HepG2 (cell line): ENCODE results near the gene CRNKL1. TPM values are rescaled to one million over a fixed set of nuclear protein-coding genes. Genes with fewer than 3 reads are reported as not detected.

Experiments
- CENPT ChIP-seq: sonication (generic); formaldehyde crosslinking; IDR thresholded peaks from 2 replicates; pipeline ENCODE4 v1.8.0; 2022; ENCODE audit warnings: low read depth, mild to moderate bottlenecking, moderate library complexity, missing genetic modification reagents
- ELF3 ChIP-seq: IDR thresholded peaks from 2 replicates; pipeline ENCODE4 v1.6.1; 2016; ENCODE audit warnings: missing genetic modification reagents, missing compliant biosample characterization
- FOXC1 ChIP-seq: sonication (generic); formaldehyde crosslinking; IDR thresholded peaks from 2 replicates; pipeline ENCODE4 v1.8.0; 2022; ENCODE audit warnings: mild to moderate bottlenecking, missing genetic modification reagents, borderline replicate concordance
- GATA4 ChIP-seq: sonication (generic); IDR thresholded peaks from 2 replicates; pipeline ENCODE4 v1.6.1; 2016; ENCODE audit warnings: antibody characterized with exemption, low read depth, borderline replicate concordance
- HOXA3 ChIP-seq: sonication (generic); formaldehyde crosslinking; IDR thresholded peaks from 2 replicates; pipeline ENCODE4 v1.5.0; 2020; ENCODE audit warnings: missing genetic modification reagents
- MXD1 ChIP-seq: sonication (generic); formaldehyde crosslinking; IDR thresholded peaks from 2 replicates; pipeline ENCODE4 v1.4.0; 2020; ENCODE audit warnings: mild to moderate bottlenecking, missing genetic modification reagents
- POLR2G ChIP-seq: fragments of 200-400 bp; formaldehyde crosslinking; IDR thresholded peaks from 2 replicates; pipeline ENCODE4 v1.6.1; 2018; ENCODE audit warnings: mild to moderate bottlenecking, low read depth, low read length, moderate library complexity
- PRPF4 ChIP-seq: fragments of 200-400 bp; formaldehyde crosslinking; IDR thresholded peaks from 2 replicates; pipeline ENCODE4 v1.6.1; 2016; ENCODE audit warnings: low read length, low read depth; ENCODE audit not compliant: poor library complexity, severe bottlenecking
- RAD51 ChIP-seq: fragments of 450-650 bp; IDR thresholded peaks from 2 replicates; pipeline ENCODE4 v1.6.1; 2016; ENCODE audit warnings: borderline replicate concordance
- REPIN1 ChIP-seq: sonication (generic); formaldehyde crosslinking; IDR thresholded peaks from 2 replicates; pipeline ENCODE4 v1.8.0; 2022; ENCODE audit warnings: missing genetic modification reagents, low read depth, mild to moderate bottlenecking, borderline replicate concordance
- RFXAP ChIP-seq: sonication (generic); formaldehyde crosslinking; IDR thresholded peaks from 2 replicates; pipeline ENCODE4 v1.4.0; 2020; ENCODE audit warnings: missing genetic modification reagents, borderline replicate concordance
- RNF2 ChIP-seq: fragments of 450-650 bp; conservative IDR thresholded peaks from 2 replicates; pipeline ENCODE4 v1.6.1; 2016; ENCODE audit warnings: low read depth
- SMC3 ChIP-seq: IDR thresholded peaks from 2 replicates; pipeline ENCODE4 v1.6.1; 2011; ENCODE audit warnings: low read length, improper control_type of control experiment
- STAG1 ChIP-seq: sonication (generic); formaldehyde crosslinking; IDR thresholded peaks from 2 replicates; pipeline ENCODE4 v1.4.0; 2020; ENCODE audit warnings: missing genetic modification reagents
- USF2 ChIP-seq, 2 experiments: sonication (generic) in 1 of 2; formaldehyde crosslinking in 1 of 2; IDR thresholded peaks; 2 replicates each; pipeline versions ENCODE4 v1.5.1 to v1.6.1; 2011 to 2020; ENCODE audit warnings: borderline replicate concordance in 1 of 2, low read depth in 1 of 2, low read length in 1 of 2, mild to moderate bottlenecking in 1 of 2, missing genetic modification reagents in 1 of 2, moderate library complexity in 1 of 2
- ZBTB26 ChIP-seq: IDR thresholded peaks from 2 replicates; pipeline ENCODE4 v1.6.1; 2016; ENCODE audit warnings: missing compliant biosample characterization, missing genetic modification reagents, borderline replicate concordance
- ZKSCAN1 ChIP-seq: fragments of 150-350 bp; IDR thresholded peaks from 2 replicates; pipeline ENCODE4 v1.6.1; 2014; ENCODE audit warnings: low read length
- ZNF143 ChIP-seq: sonication (generic); formaldehyde crosslinking; IDR thresholded peaks from 2 replicates; pipeline ENCODE4 v1.4.0; 2020; ENCODE audit warnings: missing genetic modification reagents
- ZNF253 ChIP-seq: sonication (generic); formaldehyde crosslinking; IDR thresholded peaks from 2 replicates; pipeline ENCODE4 v1.8.0; 2022; ENCODE audit warnings: mild to moderate bottlenecking, missing genetic modification reagents, borderline replicate concordance
- ZNF296 ChIP-seq: sonication (generic); formaldehyde crosslinking; conservative IDR thresholded peaks from 2 replicates; pipeline ENCODE4 v1.5.0; 2020; ENCODE audit warnings: mild to moderate bottlenecking, missing genetic modification reagents
- ZNF350 ChIP-seq: sonication (generic); formaldehyde crosslinking; IDR thresholded peaks from 2 replicates; pipeline ENCODE4 v1.4.0; 2020; ENCODE audit warnings: mild to moderate bottlenecking, low read depth, missing genetic modification reagents, borderline replicate concordance
- ZNF547 ChIP-seq: sonication (generic); formaldehyde crosslinking; IDR thresholded peaks from 2 replicates; pipeline ENCODE4 v1.5.1; 2020; ENCODE audit warnings: mild to moderate bottlenecking, missing genetic modification reagents
- ZNF775 ChIP-seq: sonication (generic); formaldehyde crosslinking; IDR thresholded peaks from 2 replicates; pipeline ENCODE4 v1.4.0; 2020; ENCODE audit warnings: missing genetic modification reagents, mild to moderate bottlenecking, moderate library complexity, borderline replicate concordance
- ZNF883 ChIP-seq: sonication (generic); formaldehyde crosslinking; IDR thresholded peaks from 2 replicates; pipeline ENCODE4 v1.5.1; 2020; ENCODE audit warnings: mild to moderate bottlenecking, missing genetic modification reagents; ENCODE audit errors: not compliant biosample characterization
- polyA plus RNA-seq, 8 experiments: library from polyadenylated mRNA; depleted of rRNA in 3 of 8; stranded (reverse) in 7 of 8; unstranded in 1 of 8; fragments of >200 nt; fragmentation: Illumina TruSeq in 4 of 8; extraction: Trizol in 4 of 8; gene quantifications; 2 replicates each; pipeline versions ENCODE4 v1.2.1 to v1.2.3, GENCODE V29; 2011 to 2016; ENCODE audit warnings: low read depth in 4 of 8, missing spikeins in 1 of 8, mixed read lengths in 1 of 8; ENCODE audit not compliant: insufficient read depth in 1 of 8
- total RNA-seq, 5 experiments: library from RNA; depleted of rRNA; stranded (reverse); fragments of >200 nt; fragmentation: Illumina TruSeq; extraction: Trizol; gene quantifications; 2 replicates each; pipeline ENCODE4 v1.2.3, GENCODE V29; 2016; ENCODE audit warnings: low read depth in 1 of 5
- TF ChIP-seq, protein P1 (sequence below): IDR thresholded peaks from 2 replicates; pipeline ENCODE4 v1.6.1; 2016; ENCODE audit warnings: low read depth, control low read depth

Gene CRNKL1
- total and polyA plus RNA-seq, 2 of the 13 experiments (the other 11 are each of a cell fraction or from before 2014, with no cell fraction given) = 12.3 to 64.5 TPM

DNA sequence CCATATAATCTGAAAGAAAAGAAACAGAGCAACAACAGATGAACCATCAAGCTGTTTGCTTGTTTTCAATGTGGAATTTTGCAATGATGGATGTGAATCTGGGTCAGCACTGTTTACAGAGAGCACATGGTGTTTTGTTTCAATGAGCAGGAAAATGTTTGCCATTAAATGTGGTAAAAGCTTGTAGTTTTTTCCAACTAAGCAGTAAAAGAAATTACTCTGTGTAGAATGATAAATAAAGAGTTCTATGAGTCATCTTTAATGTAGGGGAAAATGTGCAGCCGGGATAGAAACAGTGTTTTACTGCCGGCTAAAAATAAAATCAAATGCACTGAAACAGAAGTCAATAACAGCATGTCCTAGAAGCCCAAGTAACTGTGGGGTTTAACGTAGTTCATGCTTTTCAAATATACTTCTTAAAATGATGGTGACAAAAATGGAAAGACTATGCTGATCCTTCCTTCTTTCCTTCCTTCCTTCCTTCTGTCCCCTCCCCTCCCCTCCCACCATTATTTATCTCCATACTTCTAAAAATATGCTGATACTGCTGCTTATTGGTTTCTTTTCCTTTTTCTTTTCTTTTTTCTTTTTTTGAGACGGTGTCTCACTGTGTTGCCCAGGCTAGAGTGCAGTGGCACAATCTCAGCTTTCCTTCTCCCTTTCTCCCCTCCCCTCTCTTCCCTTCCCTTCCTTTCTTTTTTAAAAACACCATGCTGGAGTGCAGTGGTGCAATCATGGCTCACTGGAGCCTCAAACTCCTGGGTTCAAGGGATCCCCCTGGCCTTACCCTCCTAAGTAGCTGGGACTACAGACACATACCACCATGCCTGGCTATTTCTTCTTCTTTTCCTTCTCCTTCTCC, 41.4 kb downstream of the CRNKL1 start (continued):
- TF ChIP-seq ELF3 (CRISPR knock-in tag) (peak; percentile 91), GATA4 (peak; percentile 57; the same call in 1 of the 2 replicates), FOXC1 (CRISPR knock-in tag) (no peak), ZNF296 (no peak), ZNF883 (CRISPR knock-in tag) (no peak), USF2 (IDR thresholded peaks at IDR 0.05; ENCODE audit: low read depth, low read length) (no peak), USF2 (CRISPR knock-in tag; IDR thresholded peaks at IDR 0.05; ENCODE audit: borderline replicate concordance) (peak; percentile 19; the same call in 1 of the 2 replicates), ZBTB26 (CRISPR knock-in tag) (no peak), HOXA3 (no peak), MXD1 (CRISPR knock-in tag) (no peak), ZNF775 (CRISPR knock-in tag) (no peak), RAD51 (no peak), ZNF547 (no peak), POLR2G (no peak), SMC3 (peak; percentile 16; the same call in 1 of the 2 replicates), ZNF253 (CRISPR knock-in tag) (no peak), RFXAP (CRISPR knock-in tag) (no peak), ZNF143 (CRISPR knock-in tag) (no peak), PRPF4 (no peak), CENPT (CRISPR knock-in tag) (no peak), STAG1 (CRISPR knock-in tag) (no peak), REPIN1 (CRISPR knock-in tag) (peak; percentile 32; the same call in 1 of the 2 replicates), RNF2 (no peak; the same call in 1 of the 2 replicates), ZKSCAN1 (no peak), ZNF350 (CRISPR knock-in tag) (no peak)
- TF ChIP-seq, protein P1, sequence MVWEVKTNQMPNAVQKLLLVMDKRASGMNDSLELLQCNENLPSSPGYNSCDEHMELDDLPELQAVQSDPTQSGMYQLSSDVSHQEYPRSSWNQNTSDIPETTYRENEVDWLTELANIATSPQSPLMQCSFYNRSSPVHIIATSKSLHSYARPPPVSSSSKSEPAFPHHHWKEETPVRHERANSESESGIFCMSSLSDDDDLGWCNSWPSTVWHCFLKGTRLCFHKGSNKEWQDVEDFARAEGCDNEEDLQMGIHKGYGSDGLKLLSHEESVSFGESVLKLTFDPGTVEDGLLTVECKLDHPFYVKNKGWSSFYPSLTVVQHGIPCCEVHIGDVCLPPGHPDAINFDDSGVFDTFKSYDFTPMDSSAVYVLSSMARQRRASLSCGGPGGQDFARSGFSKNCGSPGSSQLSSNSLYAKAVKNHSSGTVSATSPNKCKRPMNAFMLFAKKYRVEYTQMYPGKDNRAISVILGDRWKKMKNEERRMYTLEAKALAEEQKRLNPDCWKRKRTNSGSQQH (CRISPR knock-in tag) = peak; percentile 95
